ENCODE results near the gene STIM2.

DNA sequence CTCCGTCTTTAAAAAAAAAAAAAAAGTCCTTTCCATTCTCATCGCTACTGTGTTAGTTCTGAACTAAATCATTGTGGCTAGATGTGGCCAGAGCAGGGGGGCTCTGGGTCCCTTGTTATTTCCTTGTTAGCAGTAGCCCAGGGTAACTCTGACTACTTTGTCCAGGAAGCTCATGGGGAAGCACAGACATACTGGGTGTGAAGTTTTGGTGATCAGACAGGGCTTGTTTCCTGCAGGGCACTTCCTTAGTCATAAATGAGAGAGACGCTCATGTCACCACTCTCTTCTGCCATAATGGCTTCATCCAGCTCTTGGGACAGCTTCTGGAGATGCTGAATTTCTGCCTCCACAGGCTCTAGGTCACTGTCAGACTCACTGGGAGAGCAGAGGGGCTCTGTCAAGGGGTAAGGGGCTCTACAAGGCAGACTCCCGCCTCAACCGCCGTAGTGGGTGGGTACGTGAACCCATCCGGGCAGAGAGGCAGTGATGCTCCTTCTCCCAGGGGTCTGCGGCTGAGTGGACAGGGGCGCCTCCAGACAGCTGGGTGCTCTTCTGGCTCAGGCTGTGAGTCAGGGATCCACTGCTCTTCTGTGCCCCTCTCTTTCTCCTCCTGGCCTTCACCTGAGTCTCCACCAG lies 12.9 kb downstream of the STIM2 start:
- no peak for TF ChIP-seq CTCF (IDR thresholded peaks at IDR 0.05; ENCODE audit: extremely low read depth in 1 of 2, insufficient read depth in 1 of 2, low read depth in 1 of 2, low read length in 2 of 2)
- TF ChIP-seq GATA2 (IDR thresholded peaks at IDR 0.05; ENCODE audit: insufficient read depth, insufficient read length, low read depth, low read length) = no peak
- TF ChIP-seq, protein P1, sequence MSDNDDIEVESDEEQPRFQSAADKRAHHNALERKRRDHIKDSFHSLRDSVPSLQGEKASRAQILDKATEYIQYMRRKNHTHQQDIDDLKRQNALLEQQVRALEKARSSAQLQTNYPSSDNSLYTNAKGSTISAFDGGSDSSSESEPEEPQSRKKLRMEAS (IDR thresholded peaks at IDR 0.05; ENCODE audit: insufficient read depth, insufficient read length) = no peak
- TF ChIP-seq POLR2AphosphoS5 (IDR thresholded peaks at IDR 0.05; ENCODE audit: insufficient read depth, low read depth, low read length) = no peak

Data from endothelial cell of umbilical vein (primary cell).